ENCODE data around the gene GNLY.

GNLY gene

GRCh38 chr2:85690932-85691331 is 3.2 kb upstream of the GNLY start:
- DNase-seq, result no peak

DNA sequence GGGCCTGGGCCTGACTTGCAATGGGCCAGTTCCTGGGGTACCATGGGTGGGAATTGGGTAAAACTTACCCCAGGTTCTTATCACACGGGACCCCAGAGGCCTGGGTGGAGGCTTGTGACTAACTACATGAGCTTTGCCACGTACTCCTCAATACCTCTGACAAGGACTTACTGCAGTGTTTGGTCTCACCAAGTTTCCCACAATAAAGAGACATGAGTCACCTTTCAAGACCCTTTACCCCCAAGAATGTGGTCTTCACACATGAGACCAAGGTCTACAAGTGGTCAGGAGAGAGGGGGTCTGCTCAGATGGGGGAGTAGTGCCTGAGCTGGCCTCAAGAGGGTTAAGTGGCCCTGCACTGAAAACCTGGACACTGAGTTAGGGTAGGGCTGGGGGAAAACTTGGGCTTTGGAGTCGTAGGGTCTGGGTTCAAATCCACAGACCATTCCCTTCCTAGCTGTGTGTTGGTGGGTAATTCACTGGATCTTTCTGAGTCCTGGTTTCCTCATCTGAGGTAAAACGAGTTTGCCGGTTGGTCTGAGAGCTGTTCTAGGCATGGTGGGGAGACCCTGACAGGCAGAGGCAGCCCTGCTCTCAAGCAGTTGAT is 2.0 kb upstream of the GNLY start:
- DNase-seq, result no peak

DNA sequence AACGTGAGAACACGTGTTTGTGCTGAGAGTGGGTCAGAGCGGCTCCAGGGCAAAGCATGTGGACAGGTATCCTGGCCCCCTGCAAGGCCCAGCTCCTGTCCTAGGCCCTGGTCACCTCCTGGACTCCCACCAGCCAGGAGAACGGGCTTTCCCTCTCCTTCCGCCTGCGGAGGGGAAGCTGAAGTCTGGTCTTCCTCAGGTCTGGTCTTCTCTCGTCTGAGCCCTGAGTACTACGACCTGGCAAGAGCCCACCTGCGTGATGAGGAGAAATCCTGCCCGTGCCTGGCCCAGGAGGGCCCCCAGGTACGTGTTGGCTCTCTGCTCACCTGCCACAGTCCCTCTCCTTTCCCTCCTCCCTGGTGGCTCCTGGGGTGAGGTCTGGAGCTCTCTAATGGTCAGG is 963 bp downstream of the GNLY start:
- DNase-seq, result no peak

DNA sequence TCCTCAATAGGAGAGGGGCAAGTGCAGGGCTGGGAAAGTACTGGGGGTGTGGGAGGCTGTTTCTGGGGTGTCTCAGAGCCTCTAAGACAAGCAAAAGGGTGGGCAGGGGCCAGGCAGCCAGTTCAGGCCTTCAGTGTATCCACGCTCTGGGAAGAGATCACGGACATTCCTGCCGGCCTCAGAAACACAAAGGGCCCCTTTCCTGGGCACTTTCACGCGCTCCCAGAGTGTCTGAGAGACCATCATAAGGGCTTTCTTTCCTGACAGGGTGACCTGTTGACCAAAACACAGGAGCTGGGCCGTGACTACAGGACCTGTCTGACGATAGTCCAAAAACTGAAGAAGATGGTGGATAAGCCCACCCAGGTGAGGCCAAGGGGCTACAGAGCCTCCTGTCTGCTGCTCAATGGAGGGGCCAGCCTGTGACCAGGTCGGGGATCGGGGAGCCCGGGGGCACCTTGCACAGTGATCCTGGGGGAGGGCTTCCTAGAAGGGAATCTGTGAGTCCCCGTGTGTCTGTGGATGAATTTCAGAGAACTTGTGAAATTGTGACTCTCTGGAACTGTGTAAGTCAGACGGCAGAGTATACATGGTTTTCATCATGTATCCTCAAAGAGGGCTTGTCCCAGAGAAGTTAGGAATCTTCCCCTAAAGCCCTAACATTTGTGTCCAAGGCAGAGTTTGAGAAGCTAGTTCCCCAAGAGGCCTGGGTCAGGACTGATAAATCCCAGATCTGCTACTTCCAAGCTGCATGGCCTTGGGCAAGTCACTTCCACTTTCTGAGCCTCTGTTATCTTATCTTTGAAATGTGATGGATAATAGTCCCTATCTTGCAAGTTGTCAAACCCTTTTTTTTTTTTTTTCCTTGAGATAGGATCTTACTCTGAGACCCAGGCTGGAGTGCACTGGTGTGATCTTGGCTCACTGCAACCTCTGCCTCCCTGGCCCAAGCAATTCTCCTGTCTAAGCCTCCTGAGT is 1.8 kb downstream of the GNLY start:
- no peak for DNase-seq

DNA sequence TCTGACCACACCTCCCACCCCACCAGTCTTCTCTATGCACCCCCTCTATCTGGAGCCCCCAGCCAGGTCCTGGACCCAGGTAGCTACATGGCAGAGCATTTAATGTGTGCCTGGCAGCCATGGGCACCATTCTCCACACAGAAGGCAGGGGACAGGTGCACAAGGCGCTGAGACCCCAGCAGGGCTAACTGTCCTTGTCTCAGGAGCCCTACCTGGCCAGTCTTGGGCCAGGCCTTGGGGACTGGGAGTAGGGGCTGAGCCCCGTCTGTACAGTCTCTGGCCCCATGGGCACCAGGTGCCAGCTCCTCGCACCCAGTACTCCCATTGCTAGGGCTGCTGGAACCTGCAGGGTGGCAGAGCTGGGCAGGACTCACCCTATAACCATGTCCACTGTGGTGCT is 2.9 kb downstream of the GNLY start:
- no peak for DNase-seq

GRCh38 chr2:85697716-85698115 is 3.6 kb downstream of the GNLY start:
- DNase-seq, result no peak

DNA sequence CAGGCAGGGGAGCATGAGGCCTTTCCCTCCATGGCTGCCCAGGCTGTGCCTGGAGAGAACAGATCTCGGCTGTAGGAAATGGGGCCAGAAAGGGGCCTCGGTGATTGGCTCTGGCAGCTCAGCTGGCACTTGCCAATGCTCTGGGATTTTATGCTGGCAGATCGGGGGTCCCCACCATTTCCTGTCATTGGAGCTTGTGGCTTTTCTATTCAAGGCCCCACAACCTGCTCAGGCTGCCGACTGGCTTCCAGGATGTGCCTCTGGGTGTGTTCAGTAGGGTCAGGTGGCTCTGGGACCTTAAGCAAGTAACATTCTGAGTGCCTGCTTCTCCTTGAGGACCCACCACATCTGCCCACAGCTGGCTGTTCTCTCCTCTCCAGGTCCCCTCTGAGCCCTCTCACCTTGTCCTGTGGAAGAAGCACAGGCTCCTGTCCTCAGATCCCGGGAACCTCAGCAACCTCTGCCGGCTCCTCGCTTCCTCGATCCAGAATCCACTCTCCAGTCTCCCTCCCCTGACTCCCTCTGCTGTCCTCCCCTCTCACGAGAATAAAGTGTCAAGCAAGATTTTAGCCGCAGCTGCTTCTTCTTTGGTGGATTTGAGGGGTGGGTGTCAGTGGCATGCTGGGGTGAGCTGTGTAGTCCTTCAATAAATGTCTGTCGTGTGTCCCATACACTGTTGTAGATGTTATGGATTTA is 4.2 kb downstream of the GNLY start:
- no peak for DNase-seq

GRCh38 chr2:85698880-85699254 is 4.7 kb downstream of the GNLY start:
- no peak for DNase-seq

DNA sequence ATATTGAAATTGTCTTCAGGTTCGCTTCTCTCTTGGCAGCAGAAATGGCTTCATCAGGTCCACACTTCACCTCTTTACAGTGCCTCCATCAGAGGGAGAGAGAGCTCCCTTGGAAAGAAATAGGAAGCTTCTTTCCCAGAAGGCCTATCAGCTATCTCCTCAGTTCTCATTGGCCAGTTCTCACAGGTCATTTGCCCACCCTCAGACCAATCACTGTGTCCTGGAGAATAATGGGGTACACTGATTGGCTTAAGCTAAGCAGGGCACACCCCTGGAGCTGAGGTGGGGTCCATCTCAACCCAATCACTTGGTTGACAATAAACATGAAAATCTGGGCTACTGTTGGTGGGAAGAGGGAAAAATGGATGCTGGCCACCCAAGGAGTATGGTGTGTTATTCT is 5.2 kb downstream of the GNLY start:
- DNase-seq, result no peak

GRCh38 chr2:85702172-85702571 is 8.0 kb downstream of the GNLY start:
- no peak for DNase-seq

- no peak for DNase-seq
Measured at GRCh38 chr2:85702800-85703199, 8.6 kb downstream of the GNLY start.

GRCh38 chr2:85703329-85703728 is 9.2 kb downstream of the GNLY start:
- DNase-seq, result no peak

- DNase-seq, result no peak
Measured at GRCh38 chr2:85704038-85704437, 9.9 kb downstream of the GNLY start.

GRCh38 chr2:85704800-85705679 is 10.9 kb downstream of the GNLY start:
- no peak for DNase-seq

GRCh38 chr2:85705680-85706039 is 11.5 kb downstream of the GNLY start:
- no peak for DNase-seq

DNA sequence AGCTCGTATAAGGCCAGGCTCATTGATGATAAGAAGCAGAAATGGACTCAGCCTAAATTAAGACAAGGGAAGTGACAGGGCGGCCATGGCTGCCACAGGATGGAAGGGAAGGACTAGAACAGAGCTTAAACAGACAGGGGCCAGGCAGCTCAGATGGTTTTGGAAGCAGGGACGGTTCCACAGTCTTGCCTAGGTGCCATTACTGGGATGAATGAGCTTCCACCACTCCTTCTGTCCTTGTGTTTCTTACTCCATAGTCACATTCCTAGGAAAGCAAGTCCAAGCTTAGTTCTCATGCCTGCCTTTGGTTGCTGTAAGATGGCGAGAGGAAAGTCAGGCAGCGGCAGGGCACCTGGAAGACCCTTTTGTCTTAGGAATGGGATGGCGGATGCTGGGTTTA is 11.9 kb downstream of the GNLY start:
- DNase-seq, result no peak

- no peak for DNase-seq
Measured at GRCh38 chr2:85706599-85707296, 12.6 kb downstream of the GNLY start.

GRCh38 chr2:85707304-85707703 is 13.1 kb downstream of the GNLY start:
- DNase-seq, result peak; percentile 23

GRCh38 chr2:85708641-85709040 is 14.5 kb downstream of the GNLY start:
- no peak for DNase-seq

DNA sequence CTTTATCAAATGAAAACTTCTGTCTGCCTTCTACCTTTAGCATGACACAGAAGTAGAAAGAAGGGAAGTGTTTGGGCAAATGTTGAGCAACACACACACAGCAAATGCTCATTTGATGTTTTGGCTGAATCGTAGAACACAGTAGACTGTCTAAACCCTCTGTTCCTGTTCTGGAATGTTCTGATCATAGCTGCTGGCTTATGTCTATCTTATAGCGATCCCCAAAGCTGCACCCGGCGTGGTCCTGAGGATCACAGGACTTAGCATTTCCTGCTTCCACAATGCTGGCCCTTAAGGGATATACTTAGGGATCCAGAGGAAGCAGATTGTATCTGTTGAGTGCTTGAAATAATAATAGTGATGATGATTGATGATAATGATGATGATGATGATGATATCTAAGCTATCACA is 15.2 kb downstream of the GNLY start:
- no peak for DNase-seq

- no peak for DNase-seq
Measured at GRCh38 chr2:85710687-85711577, 16.8 kb downstream of the GNLY start.

Data from NCI-H1417 treated with DMSO at 0.1 percent for 48 hours (cell line).